GM21515 (cell line): ENCODE measurements around the gene CCT2.
"Not testable (repeated sequence)": the region's sequence is repeated elsewhere in the genome, so short reads cannot be mapped to it uniquely, and the experiment has no call there.

ENCODE experiments used
- ATAC-seq: cut with Tn5 transposase; IDR thresholded peaks from one replicate; pipeline ENCODE4 v1.9.1; 2021; ENCODE audit not compliant: unreplicated experiment

Gene CCT2

DNA sequence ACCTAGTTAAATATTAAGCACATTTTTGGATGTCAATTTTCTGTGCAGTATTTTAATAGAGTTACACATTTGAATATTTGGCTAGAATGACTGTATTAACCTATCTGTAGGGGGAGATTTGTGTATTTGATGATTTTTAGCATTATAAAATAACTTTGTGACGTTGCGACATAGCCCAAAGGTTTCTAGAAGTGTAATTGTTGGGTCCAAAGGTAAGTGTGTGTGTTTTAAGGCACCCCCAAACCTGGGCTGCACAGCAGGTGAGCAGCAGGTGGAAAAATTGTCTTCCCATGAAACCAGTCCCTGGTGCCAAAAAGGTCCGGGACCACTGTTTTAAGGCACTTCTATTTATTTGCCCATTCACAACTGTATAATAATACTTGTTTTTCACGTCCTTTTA, 3.3 kb downstream of the CCT2 start:
- no peak for ATAC-seq

DNA sequence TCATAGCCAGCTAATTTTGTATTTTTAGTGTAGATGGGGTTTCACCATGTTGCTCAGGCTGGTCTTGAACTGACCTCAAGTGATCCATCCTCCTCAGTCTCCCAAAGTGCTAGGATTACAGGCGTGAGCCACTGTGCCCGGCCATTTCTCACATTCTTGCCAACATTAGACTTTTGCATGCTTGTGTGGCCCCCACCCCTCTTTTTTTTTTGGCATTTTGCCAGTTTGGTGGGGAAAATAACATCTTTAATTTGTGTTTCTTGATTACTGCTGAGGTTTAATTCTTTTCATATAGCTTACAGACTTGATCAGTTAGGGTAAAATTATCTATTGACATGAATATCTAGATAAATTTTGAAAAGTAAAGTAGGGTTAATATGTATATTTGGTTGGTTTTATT, 3.8 kb downstream of the CCT2 start:
- ATAC-seq, result no peak

DNA sequence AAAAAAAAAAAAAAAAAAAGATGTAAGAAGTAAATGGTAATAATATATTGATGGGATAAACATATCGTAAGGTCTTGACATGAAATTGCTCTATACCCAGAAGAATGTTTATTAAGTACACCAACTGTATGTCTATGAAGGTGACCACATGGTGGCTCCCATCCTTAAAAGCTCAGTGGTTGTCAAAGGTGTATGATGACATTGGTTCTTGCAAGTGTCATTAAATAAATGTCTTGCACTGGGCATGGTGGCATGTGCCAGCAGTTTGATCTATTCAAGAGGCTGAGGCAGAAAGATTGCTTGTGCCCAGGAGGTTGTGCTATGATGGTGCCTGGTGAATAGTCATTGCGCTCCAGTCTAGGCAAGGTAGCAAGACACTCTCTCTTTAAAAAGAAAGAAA, 10.4 kb downstream of the CCT2 start:
- ATAC-seq, result no peak

DNA sequence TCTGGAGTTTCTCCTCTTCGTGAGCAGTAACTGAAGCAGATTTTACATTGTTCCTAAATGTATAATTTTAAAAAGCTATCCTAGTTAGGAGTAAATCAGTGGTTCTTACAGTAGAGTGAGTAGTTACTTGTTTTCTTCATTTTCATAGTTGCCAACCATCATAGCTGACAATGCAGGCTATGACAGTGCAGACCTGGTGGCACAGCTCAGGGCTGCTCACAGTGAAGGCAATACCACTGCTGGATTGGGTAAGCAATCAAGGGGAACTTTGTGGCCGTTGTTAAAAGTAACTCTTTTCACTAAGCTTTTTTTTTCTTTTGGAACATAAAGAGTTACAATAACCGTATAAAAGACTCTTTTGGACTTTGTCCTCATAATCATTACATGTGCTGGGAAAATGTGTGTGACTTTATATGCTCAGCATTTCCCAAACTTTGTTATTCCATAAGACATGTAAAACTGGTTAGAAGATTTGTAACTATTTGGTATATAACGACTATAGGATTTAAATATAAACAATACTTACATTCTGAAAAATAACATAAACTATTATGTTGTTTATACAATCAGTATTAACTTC, 13.0 kb downstream of the CCT2 start:
- ATAC-seq, result no peak

DNA sequence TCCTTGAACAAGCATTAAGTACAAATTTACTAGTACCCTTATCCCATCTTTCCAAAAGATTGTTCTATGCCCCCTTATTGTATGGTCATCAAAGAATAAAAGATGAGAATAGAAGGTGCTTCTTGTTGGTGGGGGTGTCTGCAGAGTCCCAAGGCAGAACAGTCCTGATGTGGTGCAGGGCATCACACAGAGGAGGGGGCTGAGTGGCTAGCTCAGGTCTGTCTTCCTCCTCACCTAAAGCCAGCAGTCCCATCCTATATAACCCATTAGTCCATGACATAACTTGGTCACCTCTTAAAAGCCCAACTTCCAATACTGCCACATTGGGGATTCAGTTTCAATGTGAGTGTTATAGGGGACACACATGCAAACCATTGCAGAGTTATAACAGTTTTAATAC, 15.5 kb downstream of the CCT2 start:
- no peak for ATAC-seq

DNA sequence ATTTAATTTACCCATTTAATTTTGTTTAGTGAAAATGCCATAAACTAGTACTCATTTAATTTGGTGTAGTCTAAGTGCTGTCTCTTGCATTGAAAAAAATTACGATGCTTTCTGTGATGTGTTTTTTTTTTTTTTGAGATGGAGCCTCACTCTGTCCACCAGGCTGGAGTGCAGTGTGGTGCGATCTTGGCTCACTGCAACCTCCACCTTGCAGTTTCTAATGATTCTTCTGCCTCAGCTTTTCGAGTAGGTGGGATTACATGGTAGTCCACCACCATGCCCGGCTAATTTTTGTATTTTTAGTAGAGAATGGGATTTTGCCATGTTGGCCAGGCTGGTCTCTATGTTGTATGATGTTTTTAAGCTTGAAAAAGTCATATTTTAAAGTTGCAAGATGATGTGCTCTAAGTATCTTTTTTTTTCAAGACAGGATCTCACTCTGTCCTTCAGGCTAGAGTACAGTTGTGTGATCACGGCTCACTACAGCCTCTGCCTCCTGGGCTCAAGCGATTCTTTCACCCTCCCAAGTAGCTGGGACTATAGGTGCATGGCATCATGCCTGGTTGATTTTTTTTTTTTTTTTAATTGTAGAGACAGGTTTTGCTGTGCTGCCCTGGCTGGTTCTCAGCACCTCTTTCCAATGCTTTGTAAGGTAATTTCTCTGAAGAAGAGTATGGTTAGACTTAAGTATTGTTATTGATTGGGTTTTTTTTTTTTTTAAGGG, 16.9 kb downstream of the CCT2 start:
- no peak for ATAC-seq

DNA sequence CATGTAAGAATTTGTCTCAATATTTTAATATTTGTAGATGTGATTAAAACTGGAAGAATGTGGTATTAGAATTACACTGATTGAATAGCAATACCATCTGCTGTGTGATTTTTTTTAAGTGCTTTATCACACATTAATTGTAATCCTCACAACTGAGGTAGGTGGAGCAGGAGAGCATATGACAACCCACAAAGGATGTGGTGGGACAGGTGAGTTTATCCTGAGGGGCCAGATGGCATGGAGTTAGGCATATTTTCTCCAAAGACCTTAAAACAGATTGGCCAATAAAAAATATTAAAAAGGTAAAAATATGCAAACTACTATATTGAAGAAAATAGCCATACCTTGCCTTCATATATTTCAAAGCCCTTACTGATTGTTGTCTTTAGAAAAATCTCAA, 17.7 kb downstream of the CCT2 start:
- ATAC-seq, result no peak

DNA sequence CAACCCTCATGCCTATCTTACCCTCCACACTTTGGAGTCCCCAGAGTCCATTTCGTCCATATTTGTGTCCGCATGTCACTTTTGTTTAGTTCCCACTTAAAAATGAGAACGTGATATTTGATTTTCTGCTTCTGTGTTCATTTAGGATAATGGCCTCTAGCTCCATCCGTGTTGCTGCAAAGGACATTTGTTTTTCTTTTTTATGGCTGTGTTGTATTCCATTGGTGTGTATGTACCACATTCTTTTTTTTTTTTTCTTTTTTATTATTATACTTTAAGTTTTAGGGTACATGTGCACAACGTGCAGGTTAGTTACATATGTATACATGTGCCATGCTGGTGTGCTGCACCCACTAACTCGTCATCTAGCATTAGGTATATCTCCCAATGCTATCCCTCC, 18.3 kb downstream of the CCT2 start:
- not testable (repeated sequence) for ATAC-seq

DNA sequence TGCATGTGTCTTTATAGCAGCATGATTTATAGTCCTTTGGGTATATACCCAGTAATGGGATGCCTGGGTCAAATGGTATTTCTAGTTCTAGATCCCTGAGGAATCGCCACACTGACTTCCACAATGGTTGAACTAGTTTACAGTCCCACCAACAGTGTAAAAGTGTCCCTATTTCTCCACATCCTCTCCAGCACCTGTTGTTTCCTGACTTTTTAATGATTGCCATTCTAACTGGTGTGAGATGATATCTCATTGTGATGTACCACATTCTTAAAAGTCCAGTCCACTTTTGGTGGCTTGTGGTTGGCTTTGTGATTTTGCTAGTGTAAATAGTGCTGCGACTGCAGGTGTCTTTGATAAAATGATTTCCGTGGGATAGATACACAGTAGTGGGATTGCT, 19.0 kb downstream of the CCT2 start:
- ATAC-seq, result not testable (repeated sequence)

DNA sequence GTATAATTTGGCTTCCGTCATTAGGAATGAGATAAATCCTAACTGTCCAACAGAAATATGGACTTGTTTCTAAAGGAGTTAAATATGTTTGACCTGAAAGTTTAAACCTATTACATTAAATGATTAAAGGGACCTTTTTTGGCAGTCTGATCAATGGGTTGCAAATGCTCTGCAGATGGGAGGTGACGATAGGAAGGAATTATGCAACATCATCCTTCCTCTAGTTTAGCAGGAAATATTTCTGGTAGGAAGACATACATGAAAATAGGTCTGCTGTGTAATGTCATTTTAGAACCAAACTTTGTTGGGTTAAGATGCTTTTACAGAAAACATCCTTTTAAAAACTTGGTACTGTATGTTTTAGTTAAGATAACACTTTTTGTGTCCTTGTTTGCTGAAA, 22.9 kb downstream of the CCT2 start:
- ATAC-seq, result no peak

DNA sequence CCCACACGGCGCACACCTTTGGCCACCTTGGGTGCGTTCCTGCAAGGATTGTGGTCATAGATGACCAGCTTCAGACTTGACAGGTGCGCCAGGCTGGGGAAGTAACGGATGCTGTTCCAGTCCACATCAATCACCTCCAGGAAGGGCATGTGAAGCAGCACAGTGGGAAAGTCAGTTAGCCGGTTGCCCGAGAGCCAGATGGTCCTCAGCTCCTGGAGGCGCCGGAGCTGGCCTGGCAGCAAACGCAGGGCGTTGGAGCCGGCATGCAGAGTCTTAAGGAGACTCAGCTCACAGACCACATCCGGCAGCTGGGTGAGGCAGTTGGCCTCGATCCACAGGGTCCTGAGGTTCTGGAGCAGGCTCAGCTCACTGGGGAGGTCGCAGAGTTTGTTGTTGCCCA, 24.9 kb downstream of the CCT2 start:
- no peak for ATAC-seq

DNA sequence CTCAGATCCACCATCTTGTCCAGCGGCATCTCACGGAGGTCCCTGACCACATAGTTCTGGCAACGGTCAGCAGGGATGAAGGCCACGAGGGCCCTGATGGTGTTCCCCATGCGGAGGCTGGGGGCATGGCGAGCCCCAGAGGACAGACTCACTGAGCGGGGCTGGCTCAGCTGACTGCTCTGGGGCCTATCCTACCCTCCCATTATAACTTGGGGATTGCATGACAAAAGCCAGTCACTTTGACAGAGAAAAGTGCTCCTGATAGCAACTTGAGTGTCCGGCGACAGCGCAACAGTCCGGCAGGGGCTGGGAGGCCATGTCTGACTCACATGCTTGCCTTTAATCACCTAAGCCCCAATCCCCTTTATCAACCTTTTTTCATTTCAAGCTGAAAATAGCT, 25.5 kb downstream of the CCT2 start, which contains the start of gene LRRC10:
Gene LRRC10, minus strand, starts transcription at position 179 of the 400 bp plus-strand sequence. Its CDS starts 69 bp downstream, at position 110.
- ATAC-seq, result no peak

DNA sequence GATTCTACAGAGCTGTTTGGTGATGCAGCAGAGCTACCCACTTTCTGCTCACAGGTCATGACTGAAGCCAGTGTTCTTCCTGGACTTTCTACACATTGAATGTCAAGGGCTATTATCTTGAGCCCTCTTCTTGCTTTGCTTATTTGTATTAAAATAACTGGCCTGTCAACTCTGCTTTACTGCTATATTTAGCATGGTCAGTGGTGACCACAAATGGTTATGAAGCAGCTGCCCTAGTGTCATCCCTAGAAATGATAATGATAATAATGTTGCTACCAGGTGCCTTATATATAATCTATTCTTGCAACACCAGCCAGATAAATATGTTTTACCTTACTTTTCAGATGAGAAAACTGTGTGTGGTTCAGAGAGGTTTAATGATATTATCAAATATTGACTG, 28.1 kb downstream of the CCT2 start:
- no peak for ATAC-seq

DNA sequence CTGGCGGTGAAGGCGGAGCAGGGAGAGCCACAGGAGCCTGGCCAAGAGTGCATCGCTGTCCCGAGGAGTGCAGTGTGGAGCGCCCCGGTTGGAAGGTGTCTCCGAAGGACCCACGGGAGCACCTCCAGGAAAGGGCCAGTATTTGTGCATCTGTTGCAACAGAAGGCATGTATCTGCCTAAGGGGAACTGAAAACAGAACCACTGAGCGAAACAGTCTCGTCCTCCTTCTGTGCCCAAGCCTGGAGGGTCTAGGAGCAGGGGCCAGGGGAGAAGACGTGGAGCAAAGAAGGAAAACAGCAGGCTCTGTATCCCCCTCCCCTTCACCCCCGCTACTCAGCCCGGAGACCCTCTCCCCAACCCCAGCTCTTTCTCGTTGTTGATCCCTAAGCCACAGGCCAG, 30.8 kb downstream of the CCT2 start:
- ATAC-seq, result no peak

DNA sequence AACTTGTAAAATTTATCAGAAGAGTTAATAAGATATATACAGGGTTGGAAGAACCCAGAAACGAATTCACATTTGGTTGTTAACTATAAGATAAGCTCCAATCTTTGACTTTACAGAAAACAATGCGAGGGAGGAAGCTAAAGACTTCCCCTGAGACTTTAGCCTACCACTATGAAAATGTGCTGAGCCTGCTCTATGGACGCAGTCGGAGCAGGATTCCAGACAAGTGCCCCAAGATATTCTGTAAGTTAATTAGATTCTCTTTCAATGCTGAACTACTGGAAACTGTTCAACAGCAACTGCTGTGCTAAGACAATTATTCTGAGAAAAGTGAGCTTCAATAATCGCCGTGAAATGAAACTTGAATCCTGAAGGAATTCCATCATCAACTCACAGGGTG, 33.8 kb downstream of the CCT2 start:
- ATAC-seq, result no peak

DNA sequence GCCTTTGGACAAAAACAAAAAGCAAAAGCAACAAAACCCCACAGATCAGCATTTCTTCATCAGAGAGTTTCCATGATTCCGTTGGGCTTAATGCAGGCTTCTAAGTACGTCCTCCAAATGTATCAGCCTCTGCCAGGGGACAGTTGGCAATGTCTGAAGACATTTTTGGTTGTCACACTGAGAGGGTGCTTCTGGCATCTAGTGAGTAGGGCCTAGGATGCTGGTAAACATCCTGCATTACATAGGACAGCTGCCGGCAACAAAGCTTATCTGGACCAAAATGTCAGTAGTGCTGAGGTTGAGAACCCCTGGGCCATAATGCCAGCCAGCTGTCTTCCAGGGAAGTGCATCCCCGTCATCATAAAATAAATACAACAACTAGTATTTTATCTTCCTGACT, 34.8 kb downstream of the CCT2 start:
- ATAC-seq, result no peak

DNA sequence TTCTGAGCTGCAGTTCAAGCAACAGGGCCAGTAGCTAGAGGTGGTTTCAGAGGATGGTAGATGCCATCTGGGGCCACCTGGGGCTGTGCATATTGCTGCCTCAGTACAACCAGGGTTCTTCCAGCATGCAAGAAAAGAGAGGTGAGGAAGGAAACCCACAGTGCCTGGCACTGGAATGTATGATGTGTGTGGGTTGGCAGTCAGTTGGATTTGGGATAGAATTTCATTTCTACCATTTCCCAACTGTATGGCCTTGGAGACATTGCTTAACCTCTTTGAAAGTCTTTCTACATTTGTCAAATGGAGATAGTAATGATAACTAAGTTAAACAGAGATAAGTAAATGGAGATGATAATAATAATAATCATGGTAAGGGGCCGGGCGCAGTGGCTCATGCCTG, 35.7 kb downstream of the CCT2 start:
- ATAC-seq, result no peak

DNA sequence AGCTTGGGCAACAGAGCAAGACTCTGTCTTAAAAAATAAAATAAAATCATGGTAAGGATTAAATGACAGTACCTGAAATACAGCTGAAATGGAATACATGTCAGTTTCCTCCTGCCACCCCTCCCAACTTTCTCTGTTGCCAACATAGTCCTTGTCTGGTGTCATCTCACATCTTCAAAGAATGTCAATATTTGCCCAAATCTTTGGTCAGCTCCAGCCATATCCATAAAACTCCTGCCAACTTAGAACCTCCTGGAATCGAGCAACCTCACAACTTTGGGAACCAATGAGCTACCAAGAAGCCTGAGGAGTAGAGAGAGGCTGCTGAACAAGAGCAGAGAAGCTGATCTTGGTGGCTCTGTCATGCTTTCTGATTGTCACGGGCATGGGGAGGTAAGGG, 36.3 kb downstream of the CCT2 start:
- no peak for ATAC-seq

DNA sequence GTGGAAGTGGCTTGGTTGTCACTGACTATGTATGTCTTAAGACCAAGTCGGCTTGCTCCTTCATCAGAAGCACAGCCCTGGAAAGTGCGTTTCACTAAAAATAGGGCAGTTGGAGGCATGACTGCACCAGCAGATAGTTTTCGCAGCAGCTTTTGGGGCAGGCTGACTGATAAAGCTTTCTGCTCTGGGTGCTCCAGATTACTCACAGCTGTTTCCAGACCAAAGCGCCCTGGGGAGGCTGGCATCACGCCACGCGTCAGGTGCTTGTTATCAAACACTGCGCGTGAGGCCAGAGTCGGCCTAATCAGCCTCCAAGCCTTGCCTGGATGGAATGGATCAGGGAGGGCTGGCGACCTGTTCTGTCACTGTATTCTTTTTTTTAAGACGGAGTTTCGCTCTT, 38.7 kb downstream of the CCT2 start:
- no peak for ATAC-seq

DNA sequence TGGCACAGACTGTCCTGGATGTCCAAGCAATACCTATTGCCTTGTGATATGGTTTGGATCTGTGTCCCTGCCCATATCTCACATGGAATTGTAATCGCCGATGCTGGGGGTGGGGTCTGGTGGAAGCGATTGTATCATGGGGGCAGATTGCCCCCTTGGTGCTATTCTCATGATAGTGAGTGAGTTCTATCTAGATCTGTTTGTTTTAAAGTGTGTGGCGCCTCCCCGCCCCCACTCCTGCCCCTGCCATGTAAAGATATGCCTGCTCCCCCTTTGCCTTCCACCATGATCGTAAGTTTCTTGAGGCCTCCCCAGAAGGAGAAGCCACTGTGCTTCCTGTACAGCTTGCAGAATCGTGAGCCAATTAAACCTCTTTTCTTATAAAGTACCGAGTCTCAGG, 42.2 kb downstream of the CCT2 start:
- no peak for ATAC-seq

DNA sequence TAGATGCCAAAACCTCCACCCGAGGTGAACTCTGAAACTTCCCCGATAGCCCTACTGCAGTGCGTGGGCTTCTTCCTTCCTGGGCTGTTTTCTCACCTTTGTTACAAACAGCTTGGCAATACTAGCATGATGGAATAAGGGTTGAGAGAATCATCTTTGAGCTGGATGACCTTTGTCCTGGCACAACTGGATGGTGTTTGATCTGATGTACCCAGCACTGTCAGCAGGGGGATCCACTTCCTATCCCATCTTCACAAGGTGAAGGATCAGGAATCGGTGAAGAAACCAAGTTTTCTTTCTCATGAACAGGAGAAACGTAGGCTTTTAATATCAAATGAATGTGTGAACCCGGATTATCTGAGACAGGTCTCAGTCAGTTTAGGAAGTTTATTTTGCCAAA, 44.9 kb downstream of the CCT2 start:
- ATAC-seq, result no peak

DNA sequence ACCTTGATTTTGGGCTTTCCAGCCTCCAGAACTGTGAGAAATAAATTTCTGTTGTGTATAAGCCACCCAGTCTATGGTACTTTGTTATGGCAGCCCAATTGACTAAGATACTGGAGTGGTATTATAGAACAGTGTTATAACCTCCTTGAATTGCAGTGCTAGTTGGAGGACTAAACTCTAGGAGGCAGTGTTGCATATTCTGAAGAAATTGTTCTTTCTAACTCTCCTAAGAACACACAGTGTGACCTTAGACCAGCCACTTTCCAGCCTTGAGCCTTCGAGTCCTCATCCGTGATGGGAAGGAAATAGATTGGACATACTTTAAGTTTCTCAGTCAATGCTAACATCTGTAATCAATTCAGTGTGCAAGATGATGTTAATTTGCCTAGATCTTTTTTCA, 47.8 kb downstream of the CCT2 start:
- ATAC-seq, result no peak

DNA sequence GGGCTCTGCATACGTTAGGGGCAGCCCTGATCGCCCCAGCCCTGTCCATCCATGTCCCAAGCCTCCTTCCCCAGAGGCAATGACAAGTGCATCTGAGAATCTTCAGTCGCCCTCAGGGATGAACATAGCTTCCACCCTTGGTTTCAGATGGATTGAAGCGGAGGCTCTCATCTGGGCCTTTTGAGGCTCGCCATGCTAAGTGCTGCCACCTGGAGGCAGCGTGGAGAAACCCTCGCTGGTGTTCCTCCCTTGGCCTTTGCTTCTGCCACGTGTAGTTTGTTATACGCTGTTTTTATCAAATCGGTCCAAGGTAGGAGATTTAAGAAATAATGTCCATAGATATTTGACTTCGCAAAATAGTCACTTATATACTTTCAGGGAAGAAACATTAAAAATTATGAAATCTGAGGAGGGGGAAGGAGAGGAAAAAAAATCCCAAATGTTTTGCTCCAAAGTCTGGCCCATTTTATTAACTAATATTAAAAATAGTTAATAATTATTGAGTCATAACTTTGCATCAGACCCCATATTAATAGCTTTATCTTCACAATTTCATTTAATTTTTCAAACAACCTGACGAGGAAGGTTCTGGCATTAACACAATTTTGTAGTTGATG, 54.2 kb downstream of the CCT2 start:
- peak; percentile 91 for ATAC-seq
